GM18861 (cell line): ENCODE measurements around the gene ZNFX1.
A peak's percentile ranks its signal among the peaks of the same experiment; 100 is the strongest.
"Not testable (repeated sequence)": the region's sequence is repeated elsewhere in the genome, so short reads cannot be mapped to it uniquely, and the experiment has no call there.

ENCODE experiments used
- ATAC-seq: cut with Tn5 transposase; IDR thresholded peaks from one replicate; pipeline ENCODE4 v1.9.1; 2021; ENCODE audit not compliant: unreplicated experiment

ZNFX1 gene

GRCh38 chr20:49252556-49253350, 25.1 kb downstream of the ZNFX1 start:
- no peak for ATAC-seq

- no peak for ATAC-seq
Measured at GRCh38 chr20:49248879-49249665, 28.8 kb downstream of the ZNFX1 start.

GRCh38 chr20:49248301-49248700, 29.6 kb downstream of the ZNFX1 start:
- no peak for ATAC-seq

- no peak for ATAC-seq
Measured at GRCh38 chr20:49247792-49248191, 30.1 kb downstream of the ZNFX1 start.

GRCh38 chr20:49247169-49247723, 30.6 kb downstream of the ZNFX1 start:
- no peak for ATAC-seq

GRCh38 chr20:49245921-49246740, 31.7 kb downstream of the ZNFX1 start:
- no peak for ATAC-seq

- ATAC-seq: no peak
Measured at GRCh38 chr20:49237531-49237930, 40.3 kb downstream of the ZNFX1 start.

GRCh38 chr20:49236301-49236700, 41.6 kb downstream of the ZNFX1 start:
- no peak for ATAC-seq

- no peak for ATAC-seq
Measured at GRCh38 chr20:49234831-49235230, 43.0 kb downstream of the ZNFX1 start.

GRCh38 chr20:49233226-49233625, 44.6 kb downstream of the ZNFX1 start:
- ATAC-seq: no peak

- ATAC-seq: no peak
Measured at GRCh38 chr20:49231471-49231870, 46.4 kb downstream of the ZNFX1 start.

- no peak for ATAC-seq
Measured at GRCh38 chr20:49230561-49231133, 47.2 kb downstream of the ZNFX1 start.

GRCh38 chr20:49230021-49230420, 47.8 kb downstream of the ZNFX1 start:
- no peak for ATAC-seq

- no peak for ATAC-seq
Measured at GRCh38 chr20:49229381-49229780, 48.5 kb downstream of the ZNFX1 start.

GRCh38 chr20:49228676-49229075, 49.2 kb downstream of the ZNFX1 start:
- ATAC-seq: no peak

GRCh38 chr20:49225896-49226295, 52.0 kb downstream of the ZNFX1 start:
- ATAC-seq: no peak

GRCh38 chr20:49219924-49220831, 57.7 kb downstream of the ZNFX1 start:
- ATAC-seq: no peak

GRCh38 chr20:49219091-49219923, 58.5 kb downstream of the ZNFX1 start, which contains the start of gene DDX27:
TSS of gene DDX27 (plus strand) at chr20:49219416. CDS start at chr20:49219449, 33 bp downstream.
- peak; percentile 81 for ATAC-seq

- ATAC-seq: not testable (repeated sequence)
Measured at GRCh38 chr20:49218739-49219090, 59.1 kb downstream of the ZNFX1 start.
